Measurements from ENCODE around the gene GCSAM.
A peak's percentile ranks its signal among the peaks of the same experiment; 100 is the strongest.

GCSAM gene

GRCh38 chr3:112074616-112075497, 58.2 kb downstream of the GCSAM start:
- DNase-seq (ENCODE audit: extremely low read depth in 1 of 2, low read depth in 1 of 2) = no peak

- no peak for DNase-seq (ENCODE audit: extremely low read depth in 1 of 2, low read depth in 1 of 2)
Observed at GRCh38 chr3:112074006-112074405, 59.0 kb downstream of the GCSAM start.

GRCh38 chr3:112072387-112073060, 60.5 kb downstream of the GCSAM start:
- DNase-seq (ENCODE audit: extremely low read depth in 1 of 2, low read depth in 1 of 2) = peak; percentile 25 to 29

Data from activated CD8-positive, alpha-beta memory T cell treated with anti-CD3 and anti-CD28 coated beads for 1 hour (primary cell).